IMR-90 (cell line): ENCODE measurements around the gene CPB2. TPM values are rescaled to one million over a fixed set of nuclear protein-coding genes. Genes with fewer than 3 reads are reported as not detected.

ENCODE experiments used
- ATAC-seq: fragments of 200-7000 bp; cut with Tn5 transposase; 2 replicates; pipeline ENCODE4 v1.9.1; 2020; ENCODE audit warnings: low read depth, mild to moderate bottlenecking, moderate library complexity
- BruUV-seq: library from RNA; stranded (reverse); fragments of 400-500 nt; replicated peaks from 2 replicates; lab custom pipeline; 2021; lab: Mats Ljungman, UMichigan
- CTCF ChIA-PET: fragments of 300-600 bp; formaldehyde crosslinking; extraction: SDS; loops from one replicate; lab custom pipeline; 2021; ENCODE audit warnings: antibody characterized with exemption; lab: Yijun Ruan, JAX
- POLR2A ChIA-PET: fragments of 300-600 bp; sonication (Branson Sonifier 250); formaldehyde crosslinking; loops from one replicate; lab custom pipeline; 2022; ENCODE audit warnings: antibody characterized with exemption; ENCODE audit not compliant: unreplicated experiment; lab: Charles Lee
- DNase-seq: peaks from one replicate; pipeline ENCODE4 v3.0.0; 2013
- H2AFZ ChIP-seq: replicated peaks from 2 replicates; pipeline ENCODE3; 2013; ENCODE audit warnings: low read length, mild to moderate bottlenecking; ENCODE audit not compliant: poor library complexity
- H2AK5ac ChIP-seq: 2 replicates; pipeline ENCODE4 v1.6.1; 2013; ENCODE audit warnings: low read depth, low read length, inconsistent platforms
- H2AK9ac ChIP-seq: replicated peaks from 2 replicates; pipeline ENCODE3; 2013; ENCODE audit warnings: mild to moderate bottlenecking, low read depth, low read length, moderate library complexity; ENCODE audit not compliant: poor library complexity
- H2BK120ac ChIP-seq: 2 replicates; pipeline ENCODE4 v1.6.1; 2013; ENCODE audit warnings: low read depth, low read length, inconsistent platforms
- H2BK15ac ChIP-seq: 3 replicates; pipeline ENCODE4 v1.6.1; 2013; ENCODE audit warnings: low read depth, low read length, inconsistent platforms
- H2BK20ac ChIP-seq: 2 replicates; pipeline ENCODE4 v1.6.1; 2013; ENCODE audit warnings: low read depth, mild to moderate bottlenecking, inconsistent platforms, low read length, moderate library complexity
- H2BK5ac ChIP-seq: 2 replicates; pipeline ENCODE4 v1.6.1; 2013; ENCODE audit warnings: mild to moderate bottlenecking, low read depth, low read length, inconsistent platforms; ENCODE audit not compliant: poor library complexity, severe bottlenecking
- H3K14ac ChIP-seq: replicated peaks from 2 replicates; pipeline ENCODE4 v1.6.1; 2013; ENCODE audit warnings: low read depth, low read length, inconsistent platforms
- H3K18ac ChIP-seq: 2 replicates; pipeline ENCODE4 v1.6.1; 2013; ENCODE audit warnings: low read depth, low read length, control low read depth
- H3K23ac ChIP-seq: 2 replicates; pipeline ENCODE4 v1.6.1; 2013; ENCODE audit warnings: low read depth, low read length, inconsistent platforms
- H3K27ac ChIP-seq: 2 replicates; pipeline ENCODE4 v1.5.1; 2013; ENCODE audit warnings: mild to moderate bottlenecking, control low read depth, low read length; ENCODE audit not compliant: insufficient read depth
- H3K27me3 ChIP-seq: 2 replicates; pipeline ENCODE4 v1.6.1; 2013; ENCODE audit warnings: low read length; ENCODE audit not compliant: control insufficient read depth, insufficient read depth
- H3K36me3 ChIP-seq: 2 replicates; pipeline ENCODE4 v1.6.1; 2013; ENCODE audit warnings: low read length, mixed read lengths; ENCODE audit not compliant: control insufficient read depth, insufficient read depth
- H3K4ac ChIP-seq: 2 replicates; pipeline ENCODE4 v1.6.1; 2013; ENCODE audit warnings: low read depth, low read length, inconsistent platforms
- H3K4me1 ChIP-seq: 2 replicates; pipeline ENCODE4 v1.6.1; 2013; ENCODE audit warnings: low read length, mixed read lengths; ENCODE audit not compliant: control insufficient read depth, insufficient read depth
- H3K4me2 ChIP-seq: 2 replicates; pipeline ENCODE4 v1.6.1; 2013; ENCODE audit warnings: low read depth, mild to moderate bottlenecking, control low read depth, low read length, moderate library complexity
- H3K4me3 ChIP-seq: 2 replicates; pipeline ENCODE4 v1.5.1; 2013; ENCODE audit warnings: low read depth, mild to moderate bottlenecking, control low read depth, low read length, moderate library complexity; ENCODE audit not compliant: insufficient read depth
- H3K56ac ChIP-seq: 2 replicates; pipeline ENCODE4 v1.6.1; 2013; ENCODE audit warnings: low read length, inconsistent platforms; ENCODE audit not compliant: insufficient read depth; ENCODE audit errors: extremely low read depth
- H3K79me1 ChIP-seq, 2 experiments: 2 replicates each; pipeline ENCODE4 v1.6.1; 2013; ENCODE audit warnings: low read length in 2 of 2, inconsistent platforms in 1 of 2, low read depth in 1 of 2
- H3K9ac ChIP-seq: 2 replicates; pipeline ENCODE4 v1.6.1; 2013; ENCODE audit warnings: low read depth, low read length, control low read depth
- H3K9me1 ChIP-seq: 2 replicates; pipeline ENCODE4 v1.6.1; 2013; ENCODE audit warnings: low read length, inconsistent platforms; ENCODE audit not compliant: insufficient read depth
- H3K9me3 ChIP-seq: 2 replicates; pipeline ENCODE4 v1.6.1; 2013; ENCODE audit warnings: low read length; ENCODE audit not compliant: control insufficient read depth, insufficient read depth
- H4K20me1 ChIP-seq: 2 replicates; pipeline ENCODE4 v1.6.1; 2013; ENCODE audit warnings: low read length, inconsistent platforms; ENCODE audit not compliant: insufficient read depth
- H4K5ac ChIP-seq: 2 replicates; pipeline ENCODE4 v1.6.1; 2013; ENCODE audit warnings: mild to moderate bottlenecking, low read depth, low read length, control low read depth
- H4K8ac ChIP-seq, 2 experiments: 2 replicates each; pipeline ENCODE4 v1.6.1; 2013; ENCODE audit warnings: low read depth in 2 of 2, low read length in 2 of 2, control low read depth in 1 of 2, inconsistent platforms in 1 of 2
- H4K91ac ChIP-seq: 2 replicates; pipeline ENCODE4 v1.6.1; 2013; ENCODE audit warnings: low read depth, low read length, inconsistent platforms; ENCODE audit not compliant: insufficient read depth
- CEBPB ChIP-seq: IDR thresholded peaks from 2 replicates; pipeline ENCODE4 v1.6.1; 2012; ENCODE audit warnings: low read depth, low read length, improper control_type of control experiment
- CHD1 ChIP-seq: IDR thresholded peaks from 2 replicates; pipeline ENCODE4 v1.6.1; 2012; ENCODE audit warnings: low read depth, low read length, improper control_type of control experiment
- MAFK ChIP-seq: IDR thresholded peaks from 2 replicates; pipeline ENCODE4 v1.6.1; 2012; ENCODE audit warnings: low read depth, low read length, improper control_type of control experiment
- MAZ ChIP-seq: IDR thresholded peaks from 2 replicates; pipeline ENCODE4 v1.6.1; 2012; ENCODE audit warnings: low read depth, mild to moderate bottlenecking, low read length, improper control_type of control experiment, moderate library complexity, borderline replicate concordance
- MXI1 ChIP-seq: IDR thresholded peaks from 2 replicates; pipeline ENCODE4 v1.6.1; 2012; ENCODE audit warnings: low read depth, mild to moderate bottlenecking, low read length, moderate library complexity, borderline replicate concordance
- NFE2L2 ChIP-seq: fragments of 150-350 bp; IDR thresholded peaks from 2 replicates; pipeline ENCODE4 v1.6.1; 2016; ENCODE audit warnings: low read depth, mild to moderate bottlenecking, low read length
- POLR2A ChIP-seq: IDR thresholded peaks from 2 replicates; pipeline ENCODE4 v1.6.1; 2012; ENCODE audit warnings: mild to moderate bottlenecking, low read depth, low read length
- RCOR1 ChIP-seq: IDR thresholded peaks from 2 replicates; pipeline ENCODE4 v1.6.1; 2012; ENCODE audit warnings: mild to moderate bottlenecking, low read length, improper control_type of control experiment; ENCODE audit not compliant: insufficient replicate concordance
- SMC3 ChIP-seq: fragments of 150-350 bp; IDR thresholded peaks from 2 replicates; pipeline ENCODE4 v1.6.1; 2016; ENCODE audit warnings: low read depth, mild to moderate bottlenecking, antibody characterized with exemption, low read length, moderate library complexity
- WGBS, 2 experiments: methylation state at CpG; one replicate each; pipeline versions ENCODE4 v1.1.5 to v1.1.7; 2013; ENCODE audit warnings: missing lambda C conversion rate in 2 of 2; ENCODE audit not compliant: insufficient read length in 1 of 2; ENCODE audit errors: extremely low coverage in 2 of 2; 5-methylcytosine and 5-hydroxymethylcytosine counted together
- dilution Hi-C: fragments of 300-500 bp; cut with HindIII; formaldehyde crosslinking; loops from one replicate; pipeline ENCODE4 v1.14.3; 2018; ENCODE audit warnings: low sequenced_read_pairs; ENCODE audit not compliant: unreplicated experiment
- in situ Hi-C: fragments of 300-500 bp; cut with MboI; formaldehyde crosslinking; loops from 3 replicates; pipeline ENCODE4 v1.14.3; 2019; ENCODE audit warnings: low sequenced_read_pairs, inconsistent platforms, mixed read lengths
- intact Hi-C: fragments of 100-400 bp; cut with micrococcal nuclease; formaldehyde crosslinking; loops from 2 replicates; pipeline ENCODE4 v1.10.0; 2022
- polyA plus RNA-seq, 3 experiments: library from polyadenylated mRNA; depleted of rRNA; stranded (reverse); fragments of >200 nt; gene quantifications; 2 replicates each; pipeline ENCODE4 v1.2.3, GENCODE V29; 2012; ENCODE audit warnings: low replicate concordance in 1 of 3
- total RNA-seq: library from RNA; depleted of rRNA; stranded (reverse); fragments of >200 nt; gene quantifications from 2 replicates; pipeline ENCODE4 v1.2.3, GENCODE V29; 2012
- TF ChIP-seq, protein P1 (sequence below): fragments of 150-350 bp; IDR thresholded peaks from 2 replicates; pipeline ENCODE4 v1.6.1; 2016; ENCODE audit warnings: low read depth, mild to moderate bottlenecking, low read length, moderate library complexity, borderline replicate concordance
- TF ChIP-seq, protein P2 (sequence below): conservative IDR thresholded peaks from 2 replicates; pipeline ENCODE4 v1.5.1; 2012; ENCODE audit warnings: mild to moderate bottlenecking, low read depth, low read length, improper control_type of control experiment

CPB2 gene
- total and polyA plus RNA-seq, 2 of the 4 experiments (the other 2 are of a cell fraction): not detected

DNA sequence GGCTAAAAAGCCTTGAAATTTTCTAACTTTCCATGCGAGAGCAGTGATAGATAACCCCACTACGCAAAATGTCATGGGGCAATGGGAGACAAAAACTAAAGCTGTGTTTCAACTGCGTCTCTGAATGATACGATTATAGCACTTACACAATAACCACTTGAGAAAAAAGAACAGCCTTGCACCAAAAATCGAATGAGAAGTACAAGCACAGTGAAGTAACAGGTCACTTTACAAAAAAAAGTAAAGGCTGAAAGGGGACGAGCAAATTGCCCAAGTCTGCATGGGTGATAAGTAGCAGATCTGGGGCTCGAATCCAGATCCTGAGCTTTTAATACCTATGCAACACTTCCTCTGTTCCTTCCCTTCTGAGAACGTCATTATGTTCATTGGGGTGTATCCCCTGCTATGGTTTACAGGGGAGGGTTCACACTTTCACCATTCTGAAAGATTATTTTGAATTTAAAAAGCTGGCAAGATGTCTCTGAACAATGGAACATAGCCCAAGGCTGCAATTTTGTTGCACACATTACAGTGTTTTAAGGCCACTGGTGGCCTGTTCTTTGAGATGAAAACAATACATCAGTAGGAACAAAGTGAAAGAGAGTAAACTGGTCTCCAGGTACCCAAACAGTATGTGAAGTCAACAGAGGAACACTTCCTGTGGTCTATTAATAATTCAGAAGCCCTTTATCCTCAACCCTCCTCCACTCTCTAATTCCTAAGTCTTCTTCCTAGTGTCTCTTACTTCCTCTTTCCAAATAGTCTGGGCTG, 3.2 kb downstream of the CPB2 start:
- Histone ChIP-seq H3K23ac (no peak overlapping the region), H4K8ac (no peak overlapping the region), H2BK20ac (no peak overlapping the region), H3K9ac (no peak overlapping the region), H3K14ac (no peak overlapping the region), H3K9me1 (no peaks in the 10 kb centered on the region), H2AK9ac (no peak overlapping the region), H3K4ac (no peak overlapping the region), H3K36me3 (no peaks in the 10 kb centered on the region), H4K5ac (no peak overlapping the region), H2AK5ac (no peak overlapping the region), H4K20me1 (no peaks in the 10 kb centered on the region), H3K56ac (no peak overlapping the region), H3K4me2 (no peak overlapping the region), H3K9me3 (no peaks in the 10 kb centered on the region), H2BK15ac (no peak overlapping the region), H3K4me1 (no peaks in the 10 kb centered on the region), H3K27ac (no peak overlapping the region), H2BK5ac (no peak overlapping the region), H2BK120ac (no peak overlapping the region), H3K27me3 (0 out of 2 replicates have a peak, but pooled peaks cover 3% of the 10 kb centered on the region), H3K18ac (no peak overlapping the region), H2AFZ (no peak overlapping the region), H4K91ac (no peak overlapping the region), H3K79me1 (no peaks in the 10 kb centered on the region), H3K4me3 (no peak overlapping the region)
- TF ChIP-seq NFE2L2: no peak
- TF ChIP-seq, protein P1, sequence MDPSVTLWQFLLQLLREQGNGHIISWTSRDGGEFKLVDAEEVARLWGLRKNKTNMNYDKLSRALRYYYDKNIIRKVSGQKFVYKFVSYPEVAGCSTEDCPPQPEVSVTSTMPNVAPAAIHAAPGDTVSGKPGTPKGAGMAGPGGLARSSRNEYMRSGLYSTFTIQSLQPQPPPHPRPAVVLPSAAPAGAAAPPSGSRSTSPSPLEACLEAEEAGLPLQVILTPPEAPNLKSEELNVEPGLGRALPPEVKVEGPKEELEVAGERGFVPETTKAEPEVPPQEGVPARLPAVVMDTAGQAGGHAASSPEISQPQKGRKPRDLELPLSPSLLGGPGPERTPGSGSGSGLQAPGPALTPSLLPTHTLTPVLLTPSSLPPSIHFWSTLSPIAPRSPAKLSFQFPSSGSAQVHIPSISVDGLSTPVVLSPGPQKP: no peak
- TF ChIP-seq POLR2A: no peak
- no peak for TF ChIP-seq MAZ
- no peak for TF ChIP-seq SMC3
- no peak for TF ChIP-seq CEBPB
- no peak for TF ChIP-seq MXI1
- TF ChIP-seq MAFK: no peak
- TF ChIP-seq, protein P2, sequence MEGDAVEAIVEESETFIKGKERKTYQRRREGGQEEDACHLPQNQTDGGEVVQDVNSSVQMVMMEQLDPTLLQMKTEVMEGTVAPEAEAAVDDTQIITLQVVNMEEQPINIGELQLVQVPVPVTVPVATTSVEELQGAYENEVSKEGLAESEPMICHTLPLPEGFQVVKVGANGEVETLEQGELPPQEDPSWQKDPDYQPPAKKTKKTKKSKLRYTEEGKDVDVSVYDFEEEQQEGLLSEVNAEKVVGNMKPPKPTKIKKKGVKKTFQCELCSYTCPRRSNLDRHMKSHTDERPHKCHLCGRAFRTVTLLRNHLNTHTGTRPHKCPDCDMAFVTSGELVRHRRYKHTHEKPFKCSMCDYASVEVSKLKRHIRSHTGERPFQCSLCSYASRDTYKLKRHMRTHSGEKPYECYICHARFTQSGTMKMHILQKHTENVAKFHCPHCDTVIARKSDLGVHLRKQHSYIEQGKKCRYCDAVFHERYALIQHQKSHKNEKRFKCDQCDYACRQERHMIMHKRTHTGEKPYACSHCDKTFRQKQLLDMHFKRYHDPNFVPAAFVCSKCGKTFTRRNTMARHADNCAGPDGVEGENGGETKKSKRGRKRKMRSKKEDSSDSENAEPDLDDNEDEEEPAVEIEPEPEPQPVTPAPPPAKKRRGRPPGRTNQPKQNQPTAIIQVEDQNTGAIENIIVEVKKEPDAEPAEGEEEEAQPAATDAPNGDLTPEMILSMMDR: no peak
- no peak for TF ChIP-seq CHD1
- TF ChIP-seq RCOR1: no peak
- DNase-seq: no peak
- in situ Hi-C loops (no loop called here), dilution Hi-C loops (no loop called here), intact Hi-C loops (no loop called here)
- WGBS, 2 experiments: no CpG with 5 or more reads among the region's 8 CpGs
- BruUV-seq: no TSS peak
- ATAC-seq: no peak
- ChIA-PET POLR2A (no interaction called here), CTCF (no interaction called here)
